Ishikawa (cell line): ENCODE measurements around the gene SH3GL1.

ENCODE experiments used
- CEBPB ChIP-seq: IDR thresholded peaks from 2 replicates; pipeline ENCODE4 v1.6.1; 2012
- CREB1 ChIP-seq: IDR thresholded peaks from 2 replicates; pipeline ENCODE4 v1.6.1; 2012; ENCODE audit warnings: low read depth
- EGR1 ChIP-seq: IDR thresholded peaks from 2 replicates; pipeline ENCODE4 v1.6.1; 2012
- EP300 ChIP-seq: IDR thresholded peaks from 2 replicates; pipeline ENCODE4 v1.6.1; 2012; ENCODE audit warnings: borderline replicate concordance
- FOXM1 ChIP-seq: IDR thresholded peaks from 2 replicates; pipeline ENCODE4 v1.6.1; 2012; ENCODE audit warnings: low read depth, borderline replicate concordance
- NFIC ChIP-seq: IDR thresholded peaks from 2 replicates; pipeline ENCODE4 v1.6.1; 2012
- RAD21 ChIP-seq: IDR thresholded peaks from 2 replicates; pipeline ENCODE4 v1.6.1; 2012; ENCODE audit warnings: low read depth
- TCF12 ChIP-seq: IDR thresholded peaks from 2 replicates; pipeline ENCODE4 v1.6.1; 2012; ENCODE audit warnings: low read depth
- ZBTB7A ChIP-seq: IDR thresholded peaks from 2 replicates; pipeline ENCODE4 v1.6.1; 2012; ENCODE audit warnings: low read depth
- TF ChIP-seq, protein P1 (sequence below): IDR thresholded peaks from 2 replicates; pipeline ENCODE4 v1.6.1; 2012

DNA sequence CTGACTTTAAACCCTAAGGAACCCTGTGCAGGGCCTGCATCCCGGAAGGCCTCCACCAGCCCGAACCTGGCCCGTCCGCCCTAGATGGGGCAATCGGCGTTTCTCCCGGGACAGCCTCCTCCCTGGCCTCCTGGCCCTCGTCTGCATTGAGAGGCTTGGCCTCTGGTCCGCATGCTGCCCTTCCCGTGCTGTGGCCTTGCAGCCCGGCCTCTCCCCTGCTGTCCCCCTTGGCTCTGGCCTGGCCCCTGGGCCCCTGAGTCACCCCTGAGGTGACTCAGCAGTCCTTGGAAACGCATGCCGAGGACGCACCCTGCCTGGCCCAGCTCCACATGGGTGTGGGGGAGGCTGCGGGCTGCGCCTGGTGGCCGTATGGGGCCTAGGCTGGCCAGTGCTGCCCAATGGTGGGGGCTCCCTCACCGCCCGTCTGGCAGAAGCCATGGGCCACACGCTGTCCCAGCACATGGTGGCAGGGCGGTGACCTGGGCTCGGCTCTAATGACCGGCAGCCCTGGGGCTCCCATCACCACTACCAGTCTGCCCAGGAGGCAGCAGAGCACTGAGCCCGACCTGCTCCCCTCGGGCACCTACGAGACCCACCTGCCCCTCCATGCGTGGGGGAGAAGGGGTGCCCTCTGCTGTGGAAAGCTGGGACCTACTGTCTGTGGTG lies 25.7 kb downstream of the SH3GL1 start:
- TF ChIP-seq TCF12 (peak; percentile 88), CREB1 (no peak), RAD21 (no peak), CEBPB (no peak), FOXM1 (no peak), EP300 (peak; percentile 90), EGR1 (0 out of 2 replicates have a peak, but pooled peaks have one; percentile 40), NFIC (peak; percentile 92), ZBTB7A (0 out of 2 replicates have a peak, but pooled peaks have one; percentile 47)
- TF ChIP-seq, protein P1, sequence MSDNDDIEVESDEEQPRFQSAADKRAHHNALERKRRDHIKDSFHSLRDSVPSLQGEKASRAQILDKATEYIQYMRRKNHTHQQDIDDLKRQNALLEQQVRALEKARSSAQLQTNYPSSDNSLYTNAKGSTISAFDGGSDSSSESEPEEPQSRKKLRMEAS = peak; percentile 96
